ENCODE measurements around the gene ZAP70. TPM values are rescaled to one million over a fixed set of nuclear protein-coding genes. Genes with fewer than 3 reads are reported as not detected.
"Not testable (repeated sequence)": the region's sequence is repeated elsewhere in the genome, so short reads cannot be mapped to it uniquely, and the experiment has no call there.

The ZAP70 gene
- total and polyA plus RNA-seq, 2 donors (not counting 1 experiment from before 2014, with no cell fraction given), result 3.4 to 20.5 TPM

- Histone ChIP-seq H4K20me1 (ENCODE audit: control insufficient read depth, insufficient read depth, low read length, poor library complexity, severe bottlenecking) (no peaks in the 10 kb centered on the region), H3K9me3 (ENCODE audit: control extremely low read depth in 1 of 3, control insufficient read depth in 2 of 3, insufficient read depth in 1 of 3, low read length in 2 of 3) (no peaks in the 10 kb centered on the region), H3K4me2 (replicated peaks; ENCODE audit: low read depth, low read length, poor library complexity, severe bottlenecking) (no peak overlapping the region), H3K27me3 (replicated peaks in 1 of 4; ENCODE audit: control extremely low read depth in 1 of 4, control insufficient read depth in 3 of 4, insufficient read depth in 4 of 4, low read length in 3 of 4) (no peaks in the 10 kb centered on the region), H3K27ac (ENCODE audit: low read length in 2 of 2) (no peak overlapping the region), H3K4me1 (ENCODE audit: control insufficient read depth in 2 of 2, insufficient read depth in 2 of 2, low read length in 2 of 2) (peaks cover 0 to 10% of the 10 kb centered on the region in 2 donors), H3K79me2 (ENCODE audit: control insufficient read depth, insufficient read depth, low read length) (no peaks in the 10 kb centered on the region), H2AFZ (ENCODE audit: insufficient read depth, low read depth, low read length, poor library complexity, severe bottlenecking) (no peak overlapping the region), H3K36me3 (replicated peaks in 1 of 2; ENCODE audit: control extremely low read depth in 1 of 2, control insufficient read depth in 1 of 2, extremely low read depth in 1 of 2, insufficient read depth in 2 of 2, low read length in 1 of 2) (no peaks in the 10 kb centered on the region), H3K4me3 (ENCODE audit: control extremely low read depth in 1 of 5, extremely low read depth in 1 of 5, insufficient read depth in 1 of 5, low read depth in 2 of 5, low read length in 4 of 5) (no peak overlapping the region), H3K9ac (ENCODE audit: low read length) (no peak overlapping the region)
- ChIA-PET POLR2A (interaction anchor here (0.6 kb wide), 1 partner anchor 21 kb away, joined by 5 read pairs; no protein-coding TSS in a partner anchor), CTCF (interaction anchor here (1.0 to 1.6 kb wide), 2 partner anchors 25 to 27 kb away, joined by 3 to 5 read pairs; no protein-coding TSS in a partner anchor)
- Mint-ChIP-seq H3K27me3 (no peaks in the 10 kb centered on the region), H3K4me1 (peaks cover 6% of the 10 kb centered on the region), H3K4me3 (no peak overlapping the region), H3K9me3 (ENCODE audit: insufficient read depth) (no peaks in the 10 kb centered on the region), H3K27ac (no peak overlapping the region)
- no peak for TF ChIP-seq CTCF (IDR thresholded peaks at IDR 0.05)
- TF ChIP-seq EZH2 (IDR thresholded peaks at IDR 0.05; ENCODE audit: borderline replicate concordance, insufficient read depth, low read depth, low read length, poor library complexity, severe bottlenecking), result no peak
- intact Hi-C loops (cut with micrococcal nuclease), result no loop called here
- WGBS (ENCODE audit: insufficient coverage), result no CpG with 5 or more reads among the region's 1 CpG
- no peak for ATAC-seq (ENCODE audit: low read depth)
- DNase-seq, result no peak
Observed at GRCh38 chr2:97670471-97670870, 42.9 kb upstream of the ZAP70 start.

- H2AFZ ChIP-seq (ENCODE audit: insufficient read depth, low read depth, low read length, poor library complexity, severe bottlenecking), result no peak overlapping the region
- CTCF ChIA-PET, result no interaction called here
- H3K79me2 ChIP-seq (ENCODE audit: control insufficient read depth, insufficient read depth, low read length), result no peaks in the 10 kb centered on the region
- intact Hi-C loops (cut with micrococcal nuclease), result no loop called here
- no peak for ATAC-seq (ENCODE audit: low read depth)
- no peak for DNase-seq
- peaks cover 6% of the 10 kb centered on the region for H3K4me1 Mint-ChIP-seq
- peaks cover 0 to 10% of the 10 kb centered on the region in 2 donors for H3K4me1 ChIP-seq (ENCODE audit: control insufficient read depth in 2 of 2, insufficient read depth in 2 of 2, low read length in 2 of 2)
- H3K4me2 ChIP-seq (replicated peaks; ENCODE audit: low read depth, low read length, poor library complexity, severe bottlenecking), result no peak overlapping the region
- H3K27me3 ChIP-seq (replicated peaks in 1 of 4; ENCODE audit: control extremely low read depth in 1 of 4, control insufficient read depth in 3 of 4, insufficient read depth in 4 of 4, low read length in 3 of 4), result no peaks in the 10 kb centered on the region
- 97% methylated on average over 6 of the region's 7 CpGs for WGBS (ENCODE audit: insufficient coverage)
- H3K4me3 Mint-ChIP-seq, result no peak overlapping the region
- POLR2A ChIA-PET, result no interaction called here
- TF ChIP-seq EZH2 (IDR thresholded peaks at IDR 0.05; ENCODE audit: borderline replicate concordance, insufficient read depth, low read depth, low read length, poor library complexity, severe bottlenecking) (no peak), CTCF (IDR thresholded peaks at IDR 0.05) (no peak)
- H3K9me3 ChIP-seq (ENCODE audit: control extremely low read depth in 1 of 3, control insufficient read depth in 2 of 3, insufficient read depth in 1 of 3, low read length in 2 of 3), result no peaks in the 10 kb centered on the region
- no peak overlapping the region for H3K4me3 ChIP-seq (ENCODE audit: control extremely low read depth in 1 of 5, extremely low read depth in 1 of 5, insufficient read depth in 1 of 5, low read depth in 2 of 5, low read length in 4 of 5)
- H4K20me1 ChIP-seq (ENCODE audit: control insufficient read depth, insufficient read depth, low read length, poor library complexity, severe bottlenecking), result no peaks in the 10 kb centered on the region
- H3K27ac Mint-ChIP-seq, result no peak overlapping the region
- H3K9ac ChIP-seq (ENCODE audit: low read length), result no peak overlapping the region
- no peak overlapping the region for H3K27ac ChIP-seq (ENCODE audit: low read length in 2 of 2)
- no peaks in the 10 kb centered on the region for H3K9me3 Mint-ChIP-seq (ENCODE audit: insufficient read depth)
- H3K27me3 Mint-ChIP-seq, result no peaks in the 10 kb centered on the region
- no peaks in the 10 kb centered on the region for H3K36me3 ChIP-seq (replicated peaks in 1 of 2; ENCODE audit: control extremely low read depth in 1 of 2, control insufficient read depth in 1 of 2, extremely low read depth in 1 of 2, insufficient read depth in 2 of 2, low read length in 1 of 2)
Observed at GRCh38 chr2:97671526-97671925, 41.9 kb upstream of the ZAP70 start.

- intact Hi-C loops (cut with micrococcal nuclease); H3K9me3 Mint-ChIP-seq (ENCODE audit: insufficient read depth); H3K4me3 Mint-ChIP-seq; H3K79me2 ChIP-seq (ENCODE audit: control insufficient read depth, insufficient read depth, low read length); H3K9ac ChIP-seq (ENCODE audit: low read length); H3K4me3 ChIP-seq (ENCODE audit: control extremely low read depth in 1 of 5, extremely low read depth in 1 of 5, insufficient read depth in 1 of 5, low read depth in 2 of 5, low read length in 4 of 5); ATAC-seq (ENCODE audit: low read depth); H3K36me3 ChIP-seq (replicated peaks in 1 of 2; ENCODE audit: control extremely low read depth in 1 of 2, control insufficient read depth in 1 of 2, extremely low read depth in 1 of 2, insufficient read depth in 2 of 2, low read length in 1 of 2); H3K27ac Mint-ChIP-seq; H4K20me1 ChIP-seq (ENCODE audit: control insufficient read depth, insufficient read depth, low read length, poor library complexity, severe bottlenecking); H3K27ac ChIP-seq (ENCODE audit: low read length in 2 of 2); H3K4me2 ChIP-seq (replicated peaks; ENCODE audit: low read depth, low read length, poor library complexity, severe bottlenecking); H2AFZ ChIP-seq (ENCODE audit: insufficient read depth, low read depth, low read length, poor library complexity, severe bottlenecking); H3K4me1 Mint-ChIP-seq; H3K9me3 ChIP-seq (ENCODE audit: control extremely low read depth in 1 of 3, control insufficient read depth in 2 of 3, insufficient read depth in 1 of 3, low read length in 2 of 3); H3K27me3 ChIP-seq (replicated peaks in 1 of 4; ENCODE audit: control extremely low read depth in 1 of 4, control insufficient read depth in 3 of 4, insufficient read depth in 4 of 4, low read length in 3 of 4); DNase-seq; H3K27me3 Mint-ChIP-seq: not testable (repeated sequence)
- H3K4me1 ChIP-seq (ENCODE audit: control insufficient read depth in 2 of 2, insufficient read depth in 2 of 2, low read length in 2 of 2), result peaks cover 0 to 10% of the 10 kb centered on the region in 2 donors
- ChIA-PET POLR2A (interaction anchor here (0.6 kb wide), 1 partner anchor 1052 kb away, joined by 3 read pairs; no protein-coding TSS in a partner anchor), CTCF (interaction anchor here (1.5 kb wide), 1 partner anchor 8 kb away, joined by 5 read pairs; the partner anchor contains the start of gene ACTR1B)
- 100% methylated on average over 4 of the region's 6 CpGs for WGBS (ENCODE audit: insufficient coverage)
Observed at GRCh38 chr2:97672606-97673140, 40.7 kb upstream of the ZAP70 start.
